H1 (cell line): ENCODE results near the gene SLC5A8.

Source experiments
- CTCF ChIP-seq, 3 experiments: IDR thresholded peaks; 1 replicate in 2 of 3; 2 replicates in 1 of 3; pipeline versions ENCODE4 v1.5.1 to v1.6.1; 2011; ENCODE audit warnings: low read length in 3 of 3, mild to moderate bottlenecking in 3 of 3, inconsistent platforms in 2 of 3, low read depth in 1 of 3, moderate library complexity in 1 of 3; ENCODE audit not compliant: insufficient read depth in 1 of 3; ENCODE audit errors: control extremely low read depth in 1 of 3
- EZH2 ChIP-seq: fragments of 200-600 bp; sonication (generic); IDR thresholded peaks from 2 replicates; pipeline ENCODE4 v1.7.1; 2012; ENCODE audit warnings: low read depth, mild to moderate bottlenecking, moderate library complexity, low read length, inconsistent platforms; ENCODE audit not compliant: severe bottlenecking
- GTF2F1 ChIP-seq: IDR thresholded peaks from 2 replicates; pipeline ENCODE4 v1.6.1; 2012; ENCODE audit warnings: low read depth, low read length, improper control_type of control experiment, borderline replicate concordance
- JUN ChIP-seq: IDR thresholded peaks from 2 replicates; pipeline ENCODE4 v1.6.1; 2011; ENCODE audit warnings: low read depth, mild to moderate bottlenecking, improper control_type of control experiment, low read length
- JUND ChIP-seq: IDR thresholded peaks from 2 replicates; pipeline ENCODE4 v1.6.1; 2011; ENCODE audit warnings: mild to moderate bottlenecking, improper control_type of control experiment, low read length
- POLR2A ChIP-seq, 2 experiments: IDR thresholded peaks; 1 replicate in 1 of 2; 2 replicates in 1 of 2; pipeline ENCODE4 v1.6.1; 2011; ENCODE audit warnings: low read depth in 2 of 2, low read length in 2 of 2, mild to moderate bottlenecking in 2 of 2; ENCODE audit errors: control extremely low read depth in 1 of 2
- SIRT6 ChIP-seq: IDR thresholded peaks from one replicate; pipeline ENCODE4 v1.7.1; 2012; ENCODE audit warnings: low read length, inconsistent platforms
- SRF ChIP-seq: IDR thresholded peaks from 2 replicates; pipeline ENCODE4 v1.6.1; 2011; ENCODE audit warnings: mild to moderate bottlenecking, low read depth, low read length, moderate library complexity

- TF ChIP-seq JUN (no peak), CTCF (IDR thresholded peaks at IDR 0.05; ENCODE audit: control extremely low read depth in 1 of 3, insufficient read depth in 1 of 3, low read depth in 1 of 3, low read length in 3 of 3) (no peak), GTF2F1 (no peak), POLR2A (IDR thresholded peaks at IDR 0.05; ENCODE audit: control extremely low read depth in 1 of 2, low read depth in 2 of 2, low read length in 2 of 2) (no peak), JUND (no peak), EZH2 (peak; percentile 71), SIRT6 (no peak), SRF (no peak)
These were observed at the start of gene SLC5A8 for GRCh38 chr12:101209319-101210302.
